Occipital lobe (tissue), 2 donors: ENCODE measurements around the gene OSBPL1A. TPM values are rescaled to one million over a fixed set of nuclear protein-coding genes. Genes with fewer than 3 reads are reported as not detected.
"Not testable (repeated sequence)": the region's sequence is repeated elsewhere in the genome, so short reads cannot be mapped to it uniquely, and the experiment has no call there.

Source experiments
- DNase-seq: peaks from one replicate; lab custom pipeline; 2025; lab: John Stamatoyannopoulos, UW
- total RNA-seq: library from RNA; depleted of rRNA; stranded (reverse); fragments of >200 nt; gene quantifications from one replicate; pipeline ENCODE4 v1.2.3, GENCODE V29; 2014

The OSBPL1A gene
- total RNA-seq, 1 donor from 2014 or later = 63.9 TPM

- no peak for DNase-seq
Observed at GRCh38 chr18:24187049-24187448, 210.6 kb downstream of the OSBPL1A start.

GRCh38 chr18:24185805-24186204 lies 211.8 kb downstream of the OSBPL1A start:
- DNase-seq = no peak

GRCh38 chr18:24181806-24182205 lies 215.8 kb downstream of the OSBPL1A start:
- DNase-seq = no peak

- DNase-seq = no peak
Observed at GRCh38 chr18:24180048-24180447, 217.6 kb downstream of the OSBPL1A start.

- DNase-seq = no peak
Observed at GRCh38 chr18:24177499-24178133, 220.0 kb downstream of the OSBPL1A start.

GRCh38 chr18:24176727-24177416 lies 220.8 kb downstream of the OSBPL1A start:
- peak; percentile 28 for DNase-seq

GRCh38 chr18:24173997-24174396 lies 223.6 kb downstream of the OSBPL1A start:
- DNase-seq = no peak

GRCh38 chr18:24170360-24170759 lies 227.3 kb downstream of the OSBPL1A start:
- DNase-seq = no peak

- no peak for DNase-seq
Observed at GRCh38 chr18:24168496-24168895, 229.1 kb downstream of the OSBPL1A start.

- no peak for DNase-seq
Observed at GRCh38 chr18:24161304-24161703, 236.3 kb downstream of the OSBPL1A start.

GRCh38 chr18:24160086-24160485 lies 237.5 kb downstream of the OSBPL1A start:
- DNase-seq = no peak

GRCh38 chr18:24157855-24158254 lies 239.8 kb downstream of the OSBPL1A start:
- DNase-seq = no peak

GRCh38 chr18:24153397-24153796 lies 244.2 kb downstream of the OSBPL1A start:
- DNase-seq = no peak

GRCh38 chr18:24149591-24149990 lies 248.0 kb downstream of the OSBPL1A start:
- DNase-seq = not testable (repeated sequence)

- DNase-seq = no peak
Observed at GRCh38 chr18:24142376-24142775, 255.2 kb downstream of the OSBPL1A start.

- DNase-seq = no peak
Observed at GRCh38 chr18:24140697-24141096, 256.9 kb downstream of the OSBPL1A start.

GRCh38 chr18:24138789-24139616 lies 258.6 kb downstream of the OSBPL1A start, which contains the start of gene CABYR:
CABYR (plus strand) TSS chr18:24139062; CDS start chr18:24143115, 4,053 bp downstream.
- peak; percentile 79 for DNase-seq

- DNase-seq = no peak
Observed at GRCh38 chr18:24138409-24138788, 259.2 kb downstream of the OSBPL1A start.

- DNase-seq = no peak
Observed at GRCh38 chr18:24136967-24137373, 260.7 kb downstream of the OSBPL1A start.

GRCh38 chr18:24130494-24130893 lies 267.1 kb downstream of the OSBPL1A start:
- DNase-seq = no peak

GRCh38 chr18:24128700-24129099 lies 268.9 kb downstream of the OSBPL1A start:
- no peak for DNase-seq

GRCh38 chr18:24127735-24128134 lies 269.9 kb downstream of the OSBPL1A start:
- no peak for DNase-seq
